Mucosa of descending colon (tissue), 3 donors: ENCODE data around the gene MIAT. TPM values are rescaled to one million over a fixed set of nuclear protein-coding genes. Genes with fewer than 3 reads are reported as not detected.

ENCODE experiments used
- ATAC-seq: fragments of 200-7000 bp; cut with Tn5 transposase; one replicate; pipeline ENCODE4 v1.9.1; 2020; ENCODE audit warnings: mild to moderate bottlenecking, moderate library complexity
- DNase-seq, 3 donors: peaks; one replicate each; pipeline ENCODE4 v3.0.0-alpha.2; 2020
- H3K36me3 ChIP-seq: fragments of 200-600 bp; one replicate; pipeline ENCODE4 v1.8.0; 2021; ENCODE audit warnings: low read depth, mild to moderate bottlenecking
- H3K4me1 ChIP-seq: fragments of 200-600 bp; one replicate; pipeline ENCODE4 v1.8.0; 2021; ENCODE audit warnings: low read depth, mild to moderate bottlenecking
- H3K4me3 ChIP-seq: fragments of 200-600 bp; one replicate; pipeline ENCODE4 v1.8.0; 2021; ENCODE audit warnings: mild to moderate bottlenecking
- H3K9me3 ChIP-seq: fragments of 200-600 bp; one replicate; pipeline ENCODE4 v1.8.0; 2021; ENCODE audit warnings: mild to moderate bottlenecking
- CTCF ChIP-seq: fragments of 200-600 bp; IDR thresholded peaks from one replicate; pipeline ENCODE4 v1.8.0; 2022; ENCODE audit warnings: antibody characterized with exemption, mild to moderate bottlenecking
- intact Hi-C, 2 donors: fragments of 100-400 bp; cut with DNase I in 1 of 2; cut with micrococcal nuclease in 1 of 2; formaldehyde crosslinking; loops; one replicate each; pipeline versions ENCODE4 v1.11.0 to v1.11.1; 2022; cut with DNase I, micrococcal nuclease
- total RNA-seq, 3 donors: library from RNA; stranded (reverse); fragmentation: NEBNext Ultra II Directional in 2 of 3; extraction: Animal tissue kit (Norgen Biotek cat#: 25700) in 2 of 3; gene quantifications; one replicate each; pipeline versions ENCODE4 v1.2.1 to v1.2.4, GENCODE V29; 2021 to 2023
- donor health status: DM: no; HTN: no; CAD: no; lungs with moderate emphysema.
- donor health status: DM: no; HTN: no; CAD: no.
- donor health status: DM: no; HTN: yes; CAD: no.

Gene MIAT
- total RNA-seq, 3 donors from 2014 or later, result 3.3 to 7.1 (median 3.5) TPM

DNA sequence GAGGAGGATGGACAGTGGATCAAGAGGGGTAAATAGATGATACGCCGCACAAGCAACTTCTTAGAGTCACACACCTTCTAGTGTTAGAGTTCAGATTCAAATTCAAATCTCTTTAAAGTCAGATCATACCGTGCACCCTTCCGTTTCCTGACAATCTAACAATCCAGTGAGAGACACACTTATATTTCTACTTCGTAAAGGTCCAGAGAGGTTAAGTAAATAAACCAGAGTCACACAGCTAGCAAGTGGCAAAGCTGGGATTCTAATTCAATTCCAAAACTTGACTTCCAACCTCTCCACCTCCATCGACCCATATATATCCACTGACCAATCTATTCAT lies 34.0 kb downstream of the MIAT start:
- DNase-seq (no peak), ATAC-seq (no peak)
- no peaks in the 10 kb centered on the region for H3K4me1 ChIP-seq
- no peaks in the 10 kb centered on the region for H3K36me3 ChIP-seq
- TF ChIP-seq CTCF, result no peak
- intact Hi-C loops, result no loop called here
- H3K9me3 ChIP-seq, result no peaks in the 10 kb centered on the region
- H3K4me3 ChIP-seq, result no peak overlapping the region

DNA sequence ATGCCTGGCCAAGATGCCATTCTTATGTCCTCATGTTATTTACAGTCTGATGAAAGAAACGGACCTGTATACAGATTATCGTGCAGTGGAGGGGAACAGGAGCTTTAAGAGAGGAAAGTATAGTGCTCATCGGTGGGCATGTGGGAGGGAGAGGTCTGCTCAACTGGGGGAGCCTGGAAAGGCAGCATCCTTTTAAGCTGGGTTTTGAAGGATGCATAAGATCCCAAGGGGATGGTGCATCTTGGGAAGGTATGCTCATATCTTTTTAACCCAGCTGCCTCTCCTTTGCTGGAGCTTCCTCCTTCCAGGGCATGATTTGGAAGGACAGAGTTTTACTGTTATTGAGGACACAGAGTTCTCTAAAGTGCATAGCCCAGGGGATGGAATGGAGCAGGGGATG lies 34.8 kb downstream of the MIAT start:
- no peak overlapping the region for H3K4me3 ChIP-seq
- DNase-seq, result no peak
- ATAC-seq, result no peak
- no peaks in the 10 kb centered on the region for H3K36me3 ChIP-seq
- TF ChIP-seq CTCF, result no peak
- intact Hi-C loops, result no loop called here
- no peaks in the 10 kb centered on the region for H3K9me3 ChIP-seq
- H3K4me1 ChIP-seq, result no peaks in the 10 kb centered on the region

DNA sequence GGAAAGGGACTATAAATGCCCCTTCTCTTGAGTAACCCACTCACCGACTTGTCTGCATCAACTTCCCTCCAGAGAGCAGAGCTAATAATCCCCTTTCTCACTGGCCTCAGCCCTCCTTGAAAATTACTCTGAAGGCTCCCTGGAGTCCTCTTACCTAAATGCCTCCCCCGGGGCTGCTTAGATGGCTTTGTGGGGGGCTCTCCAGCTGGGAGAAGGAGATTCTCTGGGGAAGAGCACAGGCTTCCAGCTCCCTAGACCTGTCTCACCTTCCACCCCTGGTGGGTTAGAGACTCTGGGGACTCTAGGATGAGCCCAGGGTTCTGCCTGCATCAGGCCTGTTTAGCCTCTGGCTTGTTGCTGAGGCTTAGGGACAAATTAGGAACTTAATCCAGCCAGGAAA lies 39.8 kb downstream of the MIAT start:
- no peaks in the 10 kb centered on the region for H3K9me3 ChIP-seq
- no peak for DNase-seq
- no peak for ATAC-seq
- no peak overlapping the region for H3K4me3 ChIP-seq
- no peak for TF ChIP-seq CTCF
- no peaks in the 10 kb centered on the region for H3K36me3 ChIP-seq
- no peaks in the 10 kb centered on the region for H3K4me1 ChIP-seq
- intact Hi-C loops, result no loop called here

- Histone ChIP-seq H3K36me3 (no peaks in the 10 kb centered on the region), H3K9me3 (no peaks in the 10 kb centered on the region), H3K4me1 (no peaks in the 10 kb centered on the region), H3K4me3 (no peak overlapping the region)
- DNase-seq, result no peak
- no peak for ATAC-seq
- TF ChIP-seq CTCF, result no peak
- intact Hi-C loops, result no loop called here
Observed at GRCh38 chr22:26700462-26700861, 43.1 kb downstream of the MIAT start.

- TF ChIP-seq CTCF, result no peak
- H3K36me3 ChIP-seq, result no peaks in the 10 kb centered on the region
- DNase-seq (no peak), ATAC-seq (no peak)
- no peaks in the 10 kb centered on the region for H3K9me3 ChIP-seq
- intact Hi-C loops, result no loop called here
- H3K4me1 ChIP-seq, result no peaks in the 10 kb centered on the region
- H3K4me3 ChIP-seq, result no peak overlapping the region
Observed at GRCh38 chr22:26700886-26701285, 43.5 kb downstream of the MIAT start.

- TF ChIP-seq CTCF, result no peak
- DNase-seq (no peak), ATAC-seq (no peak)
- Histone ChIP-seq H3K9me3 (no peaks in the 10 kb centered on the region), H3K4me1 (no peaks in the 10 kb centered on the region), H3K36me3 (no peaks in the 10 kb centered on the region), H3K4me3 (no peak overlapping the region)
- intact Hi-C loops, result no loop called here
Observed at GRCh38 chr22:26701323-26701722, 43.9 kb downstream of the MIAT start.
